Measurements from ENCODE around the gene RHOH.
"Not testable (repeated sequence)": the region's sequence is repeated elsewhere in the genome, so short reads cannot be mapped to it uniquely, and the experiment has no call there.

Gene RHOH

GRCh38 chr4:40270609-40271008 is 73.8 kb downstream of the RHOH start:
- TF ChIP-seq CTCF (conservative IDR thresholded peaks at IDR 0.05; ENCODE audit: control insufficient read depth, insufficient read depth, low read depth, low read length): no peak
- no peak overlapping the region for H3K4me3 ChIP-seq (ENCODE audit: control insufficient read depth, low read depth, low read length)
- no peak for DNase-seq (ENCODE audit: low read depth)

- no peak for TF ChIP-seq CTCF (conservative IDR thresholded peaks at IDR 0.05; ENCODE audit: control insufficient read depth, insufficient read depth, low read depth, low read length)
- no peak overlapping the region for H3K4me3 ChIP-seq (ENCODE audit: control insufficient read depth, low read depth, low read length)
- DNase-seq (ENCODE audit: low read depth): no peak
These were observed 78.4 kb downstream of the RHOH start for GRCh38 chr4:40275065-40275730.

GRCh38 chr4:40276546-40276945 is 79.7 kb downstream of the RHOH start:
- no peak for TF ChIP-seq CTCF (conservative IDR thresholded peaks at IDR 0.05; ENCODE audit: control insufficient read depth, insufficient read depth, low read depth, low read length)
- H3K4me3 ChIP-seq (ENCODE audit: control insufficient read depth, low read depth, low read length): no peak overlapping the region
- no peak for DNase-seq (ENCODE audit: low read depth)

GRCh38 chr4:40280586-40280985 is 83.8 kb downstream of the RHOH start:
- DNase-seq (ENCODE audit: low read depth): no peak
- no peak for TF ChIP-seq CTCF (conservative IDR thresholded peaks at IDR 0.05; ENCODE audit: control insufficient read depth, insufficient read depth, low read depth, low read length)
- no peak overlapping the region for H3K4me3 ChIP-seq (ENCODE audit: control insufficient read depth, low read depth, low read length)

GRCh38 chr4:40281099-40281498 is 84.3 kb downstream of the RHOH start:
- no peak for DNase-seq (ENCODE audit: low read depth)
- no peak overlapping the region for H3K4me3 ChIP-seq (ENCODE audit: control insufficient read depth, low read depth, low read length)
- no peak for TF ChIP-seq CTCF (conservative IDR thresholded peaks at IDR 0.05; ENCODE audit: control insufficient read depth, insufficient read depth, low read depth, low read length)

- no peak overlapping the region for H3K4me3 ChIP-seq (ENCODE audit: control insufficient read depth, low read depth, low read length)
- no peak for TF ChIP-seq CTCF (conservative IDR thresholded peaks at IDR 0.05; ENCODE audit: control insufficient read depth, insufficient read depth, low read depth, low read length)
- no peak for DNase-seq (ENCODE audit: low read depth)
These were observed 85.1 kb downstream of the RHOH start for GRCh38 chr4:40281913-40282312.

- not testable (repeated sequence) for DNase-seq (ENCODE audit: low read depth); H3K4me3 ChIP-seq (ENCODE audit: control insufficient read depth, low read depth, low read length)
These were observed 86.0 kb downstream of the RHOH start for GRCh38 chr4:40282857-40283256.
